ENCODE data around the gene ADTRP.
"Not testable (repeated sequence)": the region's sequence is repeated elsewhere in the genome, so short reads cannot be mapped to it uniquely, and the experiment has no call there.

The ADTRP gene

DNA sequence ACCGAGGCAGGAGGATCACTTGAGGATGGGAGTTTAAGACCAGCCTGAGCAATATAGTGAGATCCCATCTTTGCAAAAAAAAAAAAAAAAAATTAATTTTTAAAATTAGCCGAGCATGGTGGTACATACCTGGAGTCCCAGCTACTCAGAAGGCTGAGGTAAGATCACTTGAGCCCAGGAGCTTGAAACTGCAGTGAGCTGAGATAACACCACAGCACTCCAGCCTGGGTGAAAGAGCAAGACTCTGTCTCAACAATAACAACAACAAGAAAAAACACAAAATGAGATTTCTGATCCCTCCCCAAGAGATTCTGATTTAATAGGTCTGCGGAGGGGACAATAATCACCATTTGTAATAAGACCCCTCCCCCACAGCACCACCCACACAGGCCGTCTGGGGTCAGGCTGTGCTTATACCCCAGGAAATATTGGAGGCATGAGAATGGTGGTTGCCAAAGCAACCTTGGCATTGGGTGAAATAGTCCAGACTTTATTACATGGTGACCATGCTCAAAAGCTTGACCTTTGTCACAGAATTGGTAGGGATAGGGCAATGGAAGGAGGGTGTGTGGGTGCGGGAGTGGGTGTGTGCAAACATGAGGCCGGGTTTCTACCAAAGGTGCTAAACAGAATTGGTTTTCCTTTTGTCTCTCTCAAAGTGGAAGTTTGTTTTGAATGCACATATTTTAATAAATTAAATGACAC is 24.4 kb upstream of the ADTRP start:
- DNase-seq = no peak

DNA sequence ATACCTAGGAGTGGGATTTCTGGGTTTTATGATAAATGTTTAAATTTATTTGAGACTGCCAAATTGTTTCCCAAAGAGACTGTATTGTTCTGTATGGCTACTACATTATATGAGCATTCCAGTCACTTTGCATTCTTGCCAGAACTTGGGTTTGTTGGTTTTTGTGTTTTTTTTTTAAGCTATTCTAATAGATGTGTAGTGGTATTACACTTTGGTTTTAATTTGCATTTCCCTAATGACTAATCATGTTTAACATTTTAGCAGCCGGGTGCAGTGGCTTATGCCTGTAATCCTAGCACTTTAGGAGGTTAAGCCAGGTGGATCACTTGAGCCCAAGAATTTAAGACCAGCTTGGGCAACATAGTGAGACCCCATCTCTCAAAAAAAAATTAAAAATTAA is 21.9 kb upstream of the ADTRP start:
- not testable (repeated sequence) for DNase-seq

DNA sequence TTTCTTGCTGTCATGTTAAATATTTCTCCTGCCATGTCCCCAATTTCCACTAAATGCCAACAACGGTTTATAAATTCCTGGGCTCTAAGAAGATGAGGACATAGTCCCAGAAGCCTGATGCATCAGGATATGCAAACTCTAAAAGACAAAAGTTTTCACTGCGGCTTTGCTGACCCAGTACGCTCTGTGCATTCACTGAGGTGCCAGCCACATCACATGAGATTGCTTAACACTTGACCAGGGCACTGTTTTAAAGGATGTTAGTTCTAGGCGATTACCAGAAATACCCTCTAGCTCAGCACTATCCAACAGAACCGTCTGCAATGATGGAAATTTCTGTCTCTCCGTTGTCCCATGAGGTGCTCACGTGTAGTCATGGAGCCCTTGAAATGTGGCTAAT is 19.9 kb upstream of the ADTRP start:
- DNase-seq = no peak

DNA sequence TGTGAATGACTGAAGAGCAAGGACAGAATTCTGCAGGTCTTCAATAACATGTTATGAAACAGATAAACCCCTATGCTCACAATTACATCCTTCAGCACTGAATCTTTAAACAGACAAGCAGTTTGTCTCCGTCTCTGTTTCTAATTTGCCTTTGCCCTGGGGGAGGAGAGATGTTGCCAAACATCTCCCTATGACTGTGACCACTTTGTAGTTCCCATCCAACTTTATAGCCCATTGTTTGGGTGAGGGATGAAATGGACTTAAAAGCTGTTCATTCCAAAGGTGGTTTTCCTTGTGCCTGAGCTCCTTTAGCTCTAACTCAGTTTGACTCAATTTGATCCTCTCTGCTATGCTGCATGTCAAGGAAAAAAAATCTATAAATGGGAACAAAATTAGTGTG is 19.5 kb upstream of the ADTRP start:
- DNase-seq = no peak

DNA sequence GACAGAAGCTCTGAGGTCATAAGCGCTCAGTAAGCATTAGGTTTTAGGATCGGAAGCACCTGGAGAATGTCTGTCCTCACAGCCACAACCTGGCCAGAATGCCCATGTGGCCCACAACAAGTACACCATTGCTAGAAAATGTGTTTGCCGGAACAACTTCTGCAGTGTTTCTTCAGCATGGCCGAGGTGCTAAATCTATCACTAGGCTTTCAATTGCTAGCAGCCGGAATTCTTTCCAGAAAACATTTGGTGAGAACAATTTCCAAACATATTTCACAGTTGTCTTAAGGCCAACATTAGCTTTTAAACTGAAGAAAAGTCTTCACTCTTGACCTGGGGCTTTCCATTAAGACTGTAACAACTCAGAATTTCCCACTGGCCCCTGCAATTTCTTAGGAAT is 18.2 kb upstream of the ADTRP start:
- DNase-seq = no peak

DNA sequence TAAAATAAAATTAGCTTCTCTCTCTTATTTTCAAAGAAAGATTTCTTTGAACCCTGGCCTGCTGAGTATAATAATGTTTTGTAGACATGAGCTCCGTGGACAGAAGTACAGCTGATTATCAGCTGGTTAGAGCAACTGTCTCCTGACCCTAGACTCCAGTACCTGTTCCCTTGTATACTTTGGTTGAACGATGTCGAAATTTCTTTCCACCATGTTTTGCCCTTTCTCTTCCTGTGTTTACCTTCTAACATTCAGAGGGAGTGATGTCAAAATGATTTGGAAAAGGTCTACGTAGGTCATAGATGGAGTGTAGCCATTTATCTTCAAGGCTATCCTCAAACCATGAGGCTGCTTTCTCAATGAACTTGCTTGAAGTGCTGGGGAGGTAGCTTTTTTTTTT is 16.8 kb upstream of the ADTRP start:
- DNase-seq = no peak

DNA sequence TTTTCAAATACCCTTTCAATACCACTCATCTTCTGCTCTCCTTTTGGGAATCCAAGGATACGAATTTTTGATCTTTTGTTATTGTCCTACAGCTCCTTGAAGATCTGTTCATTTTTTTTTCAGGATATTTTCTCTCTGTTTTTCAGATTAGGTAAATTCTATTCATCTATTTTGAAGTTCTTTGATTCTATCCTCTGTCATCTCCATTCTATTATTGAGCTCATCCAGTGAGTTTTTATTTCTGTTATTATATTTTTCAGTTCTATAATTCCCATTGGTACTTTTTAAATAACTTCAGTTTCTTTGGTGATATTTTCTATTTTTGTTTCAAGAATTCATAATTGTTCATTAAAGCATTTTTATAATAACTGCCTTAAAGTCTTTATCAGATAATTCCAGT is 14.7 kb upstream of the ADTRP start:
- no peak for DNase-seq

DNA sequence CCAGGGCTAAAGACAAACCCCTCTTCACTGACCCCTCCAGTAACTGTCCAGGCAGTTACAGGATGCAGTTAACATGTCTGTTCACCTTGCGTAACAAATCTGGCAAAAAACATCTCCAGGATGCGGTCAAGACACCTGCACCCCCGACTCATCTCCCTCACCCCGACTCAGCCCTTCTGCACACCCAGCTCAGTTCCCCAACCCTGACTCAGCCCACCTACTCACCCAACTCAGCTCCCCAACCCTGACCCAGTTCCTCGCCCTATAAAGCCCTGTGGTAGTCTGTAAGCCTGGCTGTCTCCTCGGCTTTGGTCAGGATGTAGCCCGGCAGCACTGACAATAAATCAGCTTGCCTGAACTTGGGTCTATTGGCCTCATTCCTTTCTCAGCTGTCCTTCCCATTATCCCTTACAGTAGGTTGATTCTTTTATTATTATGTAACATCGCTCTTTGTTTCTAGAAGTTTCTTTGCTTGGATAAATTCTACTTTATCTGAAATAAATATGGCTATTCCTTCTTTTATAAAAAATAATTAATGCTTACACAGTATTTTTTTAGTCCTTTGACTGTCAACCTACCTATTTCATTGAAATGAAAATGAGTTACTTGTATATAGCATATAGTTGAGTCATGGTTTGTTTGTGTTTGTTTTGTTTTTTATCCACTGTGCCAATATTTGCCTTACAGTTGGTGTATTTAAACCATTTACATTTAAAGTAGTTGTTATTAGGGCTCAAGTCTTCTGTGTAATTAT is 12.9 kb upstream of the ADTRP start:
- peak; percentile 26 for DNase-seq

DNA sequence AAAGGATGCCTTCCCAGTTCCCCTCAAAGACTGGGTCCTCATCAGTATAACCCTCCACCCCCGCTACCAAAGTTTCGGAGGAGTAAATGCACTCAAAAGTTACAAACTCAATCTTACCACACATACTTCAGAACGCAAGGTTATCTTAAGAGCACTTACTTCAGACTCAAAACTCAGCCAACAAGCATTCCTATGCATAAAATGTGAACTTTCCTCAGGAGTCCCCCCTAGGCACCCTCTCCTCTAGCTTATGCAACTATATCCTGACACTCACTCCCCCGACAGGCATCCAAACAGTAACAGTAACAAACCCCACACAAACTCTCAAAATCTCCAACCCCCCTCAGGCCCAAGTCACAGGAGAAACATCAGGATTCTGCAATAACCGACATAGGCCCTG is 11.1 kb upstream of the ADTRP start:
- no peak for DNase-seq

DNA sequence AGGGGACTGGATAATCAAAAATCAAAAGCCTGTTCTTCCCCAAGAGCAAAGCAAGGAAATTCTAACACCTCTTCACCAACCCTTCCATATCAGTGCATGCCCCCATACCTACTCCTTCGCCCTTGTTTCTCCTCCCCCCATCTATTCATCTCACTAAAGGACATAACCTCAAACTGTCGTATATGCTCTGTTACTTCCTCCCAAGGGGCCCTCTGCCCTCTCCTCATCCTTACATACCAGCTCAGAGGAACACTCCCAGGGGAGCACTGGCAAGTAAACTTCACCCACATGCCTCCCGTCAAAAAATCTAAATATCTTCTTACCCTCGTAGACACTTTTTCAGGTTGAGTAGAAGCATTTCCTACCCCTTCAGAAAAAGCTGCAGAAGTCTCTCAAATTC is 9.4 kb upstream of the ADTRP start:
- DNase-seq = no peak

DNA sequence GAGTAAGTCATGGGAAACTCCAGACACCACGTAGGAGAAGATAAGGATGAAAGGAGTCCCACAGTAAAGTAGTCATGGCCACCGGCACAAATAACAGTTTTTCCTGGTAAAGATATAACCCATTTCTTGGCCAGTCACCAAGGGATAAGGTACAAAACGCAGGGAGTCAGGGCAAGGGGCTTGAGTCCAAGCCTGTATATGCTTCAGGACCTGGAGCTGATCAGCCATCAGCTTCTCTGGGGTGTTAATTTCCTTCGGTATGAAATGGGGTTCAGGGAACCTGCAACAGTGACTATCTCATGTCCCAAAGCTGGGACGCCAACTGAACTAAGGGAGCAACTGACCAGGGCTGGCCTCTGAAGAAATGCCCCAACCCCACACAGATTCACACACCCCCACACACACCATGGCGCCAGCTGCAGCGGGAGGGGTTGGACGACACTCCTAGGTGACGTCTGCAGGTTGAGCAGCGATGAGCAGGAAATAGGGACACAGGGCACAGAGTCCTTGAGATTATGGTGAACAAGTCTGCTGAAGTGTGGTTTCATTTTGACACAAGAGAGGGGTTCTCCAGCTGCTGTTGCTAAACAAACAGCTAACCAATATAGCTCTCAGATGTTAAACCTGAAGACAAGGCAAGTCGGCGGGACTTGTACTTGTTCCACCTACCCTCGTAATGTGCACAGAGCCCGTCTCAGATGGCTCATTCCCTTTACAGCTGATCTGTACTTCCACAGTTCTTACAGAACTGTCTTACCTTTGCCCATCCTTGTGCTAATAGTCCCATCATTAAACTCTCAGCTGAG is 7.4 kb upstream of the ADTRP start:
- peak; percentile 88 for DNase-seq

DNA sequence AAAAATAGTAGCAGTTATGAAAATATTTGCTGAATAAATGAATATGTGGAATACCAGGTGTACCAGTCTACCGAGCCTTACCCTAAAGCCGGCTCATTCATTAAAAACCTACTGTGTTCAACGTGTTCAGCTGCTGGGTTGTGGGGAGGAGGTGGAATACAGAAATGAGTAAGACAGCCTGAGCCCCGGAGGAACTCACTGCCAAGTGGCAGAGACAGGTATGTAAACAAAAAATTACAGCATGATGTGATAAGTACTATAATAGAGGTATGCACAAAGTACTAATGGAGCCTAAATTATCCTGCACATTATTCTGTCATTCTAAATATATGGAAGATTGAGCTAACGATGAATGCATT is 6.8 kb upstream of the ADTRP start:
- peak; percentile 81 for DNase-seq

DNA sequence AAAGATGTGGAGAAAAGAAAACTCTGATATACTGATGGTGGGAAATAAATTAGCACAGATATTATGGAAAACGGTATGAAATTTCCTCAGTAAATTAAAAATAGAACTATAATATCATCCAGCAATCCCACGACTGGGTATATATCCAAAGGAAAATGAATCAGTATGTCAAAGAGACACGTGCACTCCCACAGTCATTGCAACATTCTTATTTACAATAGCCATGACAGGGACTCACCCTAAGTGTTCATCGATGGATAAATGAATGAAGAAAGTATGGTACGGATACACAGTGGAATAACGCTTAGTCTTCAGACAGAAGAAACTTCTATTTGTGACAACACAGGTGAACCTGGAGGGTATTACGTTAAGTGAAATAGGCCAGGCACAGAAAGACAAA is 5.7 kb upstream of the ADTRP start:
- no peak for DNase-seq

DNA sequence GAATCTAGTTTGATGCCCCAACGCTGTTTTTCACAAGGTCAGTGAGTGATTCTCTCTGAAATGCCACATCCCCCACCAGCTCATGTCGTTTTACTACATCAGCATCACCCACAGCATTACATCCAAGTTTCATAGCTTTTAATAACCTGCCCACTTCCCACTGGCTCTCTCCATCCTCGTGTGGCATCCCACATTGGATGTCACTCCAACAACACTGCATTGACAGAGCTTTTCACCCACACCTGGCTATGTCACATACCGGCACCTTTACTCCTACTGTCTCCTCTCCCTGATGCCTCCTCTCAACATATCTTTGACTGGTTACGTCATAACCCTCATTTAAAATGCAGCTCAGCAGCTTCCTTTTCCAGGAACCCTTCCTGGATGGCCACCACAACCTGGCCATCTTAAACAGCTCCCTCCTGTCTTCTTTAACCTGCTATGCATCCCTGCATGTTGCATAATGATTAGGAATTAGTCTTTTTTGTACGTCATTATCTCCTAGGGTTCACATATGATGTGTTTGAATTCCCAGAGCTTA is 5.0 kb upstream of the ADTRP start:
- DNase-seq = no peak

DNA sequence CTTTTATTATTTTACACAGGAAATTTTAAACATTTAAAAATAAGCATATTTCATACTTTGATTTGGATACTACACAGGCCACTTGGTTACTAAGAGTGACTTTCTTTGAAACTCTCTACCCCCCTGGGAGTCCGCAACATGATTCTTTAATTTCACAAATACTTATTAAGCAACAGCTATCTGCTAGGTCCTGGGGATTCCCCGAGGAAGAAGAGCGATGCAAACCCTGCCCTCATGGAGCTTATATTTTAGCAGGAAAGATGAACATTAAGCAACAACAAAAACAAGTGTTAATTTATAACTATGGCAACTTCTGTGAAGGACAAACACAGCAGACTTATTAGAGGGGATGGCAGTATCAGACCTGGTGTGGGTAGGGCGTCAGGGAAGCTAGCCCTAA is 3.9 kb upstream of the ADTRP start:
- DNase-seq = no peak

DNA sequence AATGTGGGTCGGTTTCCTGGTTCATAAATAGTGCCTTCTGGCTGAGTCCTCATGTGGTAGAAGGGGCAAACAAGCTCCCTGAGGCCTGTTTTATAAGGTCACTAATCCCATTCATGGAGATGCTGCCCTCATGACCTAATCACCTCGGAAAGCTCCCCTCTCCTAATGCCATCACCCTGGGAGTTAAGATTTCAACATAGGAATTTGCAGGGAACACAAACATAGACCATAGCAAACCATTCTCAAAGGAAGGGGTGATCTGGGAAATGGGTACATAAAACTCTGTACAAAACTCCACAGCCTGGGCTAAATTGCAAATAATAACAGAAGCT is 1.5 kb upstream of the ADTRP start:
- DNase-seq = no peak

DNA sequence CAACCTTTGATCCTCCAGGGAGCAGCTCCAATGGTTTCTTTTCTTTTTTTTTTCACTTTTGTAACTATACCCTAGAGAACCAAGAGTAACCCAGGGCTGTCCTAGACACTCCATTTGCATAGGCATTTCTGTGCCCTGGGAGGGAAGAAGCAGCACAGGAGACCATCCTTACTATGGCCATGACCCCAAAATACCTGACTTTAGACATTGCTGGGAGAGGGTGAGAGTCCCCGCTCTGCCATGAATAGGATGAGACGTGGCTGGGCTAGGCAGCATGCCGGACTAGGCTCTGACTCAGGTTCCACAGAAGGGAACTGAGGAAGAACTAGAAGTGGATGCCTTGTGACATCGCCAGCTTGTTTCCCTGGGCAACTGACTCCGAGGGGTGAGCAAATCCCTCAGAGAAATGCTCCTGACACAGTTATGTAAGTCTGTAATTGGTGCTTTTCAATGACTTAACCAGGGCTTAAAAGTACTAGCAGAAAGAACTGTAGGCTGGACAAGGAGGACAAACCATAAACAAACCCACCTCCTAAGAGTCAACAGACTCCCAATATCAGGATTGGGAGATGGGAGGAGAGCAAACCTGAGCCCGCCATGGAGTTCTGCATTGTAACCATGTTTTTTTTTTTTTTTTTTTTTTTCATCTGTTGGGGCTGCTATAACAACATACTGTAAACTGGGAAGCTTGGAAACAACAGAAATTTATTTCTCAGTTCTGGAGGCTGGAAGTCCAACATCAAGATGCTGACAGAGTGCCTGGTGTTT is 910 bp upstream of the ADTRP start:
- DNase-seq = no peak

DNA sequence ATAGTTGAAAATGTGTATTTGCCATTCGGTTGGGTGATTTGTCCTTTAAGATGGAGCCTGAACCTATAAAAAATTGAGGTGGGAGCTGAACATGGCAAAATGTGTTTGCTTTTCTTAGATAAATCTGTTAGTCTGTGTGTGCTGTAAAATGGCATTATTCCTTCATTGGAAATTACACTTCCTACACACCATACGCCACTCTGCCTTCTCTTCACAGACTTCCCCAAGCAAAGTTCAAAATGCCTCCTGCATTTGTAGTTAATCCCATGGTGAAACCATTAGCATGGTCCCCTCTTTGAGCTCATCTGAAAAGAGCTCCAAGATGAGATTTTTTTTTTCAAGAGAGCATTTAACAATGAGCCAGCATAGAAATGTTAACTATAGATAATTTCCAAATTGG is 567 bp downstream of the ADTRP start:
- no peak for DNase-seq

DNA sequence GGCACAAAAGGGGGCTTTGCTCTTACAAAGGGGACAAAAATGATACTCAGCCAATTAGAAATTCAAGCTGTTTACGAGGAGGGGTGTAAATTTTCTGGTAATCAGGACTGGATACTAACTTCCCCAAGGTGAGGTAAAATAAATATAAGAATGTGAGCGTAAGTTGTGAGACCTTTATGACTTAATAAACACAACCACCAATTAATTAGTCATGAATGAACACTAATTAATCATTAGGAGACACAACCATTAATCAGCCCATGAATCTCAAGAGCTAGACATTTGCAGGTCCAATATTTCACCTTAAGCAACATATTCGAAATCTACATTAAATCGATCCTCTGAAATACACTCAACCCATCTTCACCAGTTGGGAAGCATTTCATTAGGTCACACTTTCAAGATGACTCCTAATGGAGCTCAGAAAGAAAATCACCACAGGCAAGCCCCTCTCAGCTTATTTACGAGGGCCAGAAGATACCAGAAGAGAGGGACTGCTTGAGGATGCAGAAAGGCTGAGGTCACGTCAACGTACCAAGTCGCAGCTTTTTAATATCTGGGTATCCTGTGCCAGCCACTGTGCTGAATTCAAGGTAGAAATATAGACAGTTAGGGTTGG is 2.7 kb downstream of the ADTRP start:
- DNase-seq = no peak

DNA sequence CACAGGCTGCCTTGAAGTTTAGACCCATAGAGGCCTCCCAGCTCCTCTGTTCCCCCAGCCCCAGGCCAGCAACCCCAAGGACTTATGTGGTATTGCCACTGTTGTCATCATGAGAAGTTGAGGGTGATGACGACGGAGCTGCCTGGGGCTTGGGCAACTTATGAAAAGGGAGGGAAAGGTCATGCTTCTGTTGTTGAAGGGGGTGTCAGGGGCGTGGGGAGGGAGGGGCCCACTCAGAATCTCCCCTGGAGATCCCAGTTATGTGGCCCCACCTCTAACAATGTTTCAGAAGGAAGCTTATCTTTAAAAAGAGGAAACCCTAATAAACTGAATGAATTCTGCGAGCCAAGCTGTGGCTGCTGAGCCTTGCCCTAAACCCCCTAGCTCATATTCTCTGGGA is 4.2 kb downstream of the ADTRP start:
- DNase-seq = no peak

DNA sequence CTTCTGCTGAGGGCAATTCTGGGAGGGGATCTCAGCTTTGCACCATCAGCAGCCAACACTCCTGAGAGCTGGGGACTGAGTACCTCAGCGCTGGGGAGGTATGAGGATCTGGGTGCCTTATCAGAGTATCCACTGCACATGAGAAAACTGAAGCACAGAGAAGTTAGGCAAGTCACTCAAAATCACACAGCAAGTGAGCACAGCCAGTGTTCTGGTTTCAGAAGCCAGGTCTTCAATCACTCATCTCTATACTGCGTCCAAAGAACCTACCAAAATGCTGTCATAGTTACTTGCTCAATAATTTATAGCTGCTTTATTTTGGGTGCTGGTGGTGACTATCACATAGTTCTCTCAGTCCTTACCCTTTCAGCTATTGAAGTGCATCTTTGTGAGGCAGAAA is 5.0 kb downstream of the ADTRP start:
- no peak for DNase-seq

DNA sequence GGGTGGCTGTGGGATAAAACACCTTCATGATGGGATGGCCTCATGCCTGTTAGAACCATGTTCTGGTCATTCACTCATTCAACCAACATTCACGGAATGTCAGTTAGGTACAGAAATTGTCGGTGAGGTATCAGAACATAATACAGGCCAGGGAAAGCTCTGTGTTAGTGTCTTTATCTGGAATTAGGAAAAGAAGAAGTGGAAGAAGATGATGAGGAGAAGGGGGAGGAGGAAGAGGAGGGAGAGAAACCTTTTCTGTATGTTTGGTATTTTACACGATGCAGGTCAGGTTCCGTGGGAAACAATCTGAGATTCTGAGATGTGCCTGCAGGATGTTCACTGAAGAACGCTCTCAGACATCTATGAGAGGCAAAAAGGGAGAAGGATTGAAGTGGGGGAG is 5.6 kb downstream of the ADTRP start:
- DNase-seq = no peak

All from activated CD4-positive, alpha-beta T cell treated with anti-CD3 and anti-CD28 coated beads, Interleukin-2, Interleukin-6, amounts not matched to agents 100 ng/mL and 50 ng/mL, durations not matched to agents 16 hours and 8 hours (primary cell).